ENCODE measurements around the gene BBS1.

DNA sequence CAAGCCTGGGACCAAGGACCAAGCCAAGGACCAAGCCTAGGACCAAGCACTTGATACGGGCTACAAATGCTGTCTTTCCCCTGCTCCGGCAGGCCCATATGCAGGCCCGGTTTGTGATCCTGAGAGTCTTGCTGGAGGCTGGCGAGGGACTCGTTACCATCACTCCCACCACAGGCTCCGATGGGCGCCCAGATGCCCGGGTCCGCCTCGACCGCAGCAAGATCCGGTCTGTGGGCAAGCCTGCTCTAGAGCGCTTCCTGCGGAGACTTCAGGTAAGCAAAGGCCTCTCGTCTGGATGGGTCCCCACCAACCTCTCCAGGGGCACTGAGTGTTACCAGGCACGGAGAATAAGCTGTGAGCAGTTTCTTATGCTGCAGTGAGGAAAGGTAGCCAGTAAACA lies 13.2 kb upstream of the BBS1 start:
- TF ChIP-seq, protein P1, sequence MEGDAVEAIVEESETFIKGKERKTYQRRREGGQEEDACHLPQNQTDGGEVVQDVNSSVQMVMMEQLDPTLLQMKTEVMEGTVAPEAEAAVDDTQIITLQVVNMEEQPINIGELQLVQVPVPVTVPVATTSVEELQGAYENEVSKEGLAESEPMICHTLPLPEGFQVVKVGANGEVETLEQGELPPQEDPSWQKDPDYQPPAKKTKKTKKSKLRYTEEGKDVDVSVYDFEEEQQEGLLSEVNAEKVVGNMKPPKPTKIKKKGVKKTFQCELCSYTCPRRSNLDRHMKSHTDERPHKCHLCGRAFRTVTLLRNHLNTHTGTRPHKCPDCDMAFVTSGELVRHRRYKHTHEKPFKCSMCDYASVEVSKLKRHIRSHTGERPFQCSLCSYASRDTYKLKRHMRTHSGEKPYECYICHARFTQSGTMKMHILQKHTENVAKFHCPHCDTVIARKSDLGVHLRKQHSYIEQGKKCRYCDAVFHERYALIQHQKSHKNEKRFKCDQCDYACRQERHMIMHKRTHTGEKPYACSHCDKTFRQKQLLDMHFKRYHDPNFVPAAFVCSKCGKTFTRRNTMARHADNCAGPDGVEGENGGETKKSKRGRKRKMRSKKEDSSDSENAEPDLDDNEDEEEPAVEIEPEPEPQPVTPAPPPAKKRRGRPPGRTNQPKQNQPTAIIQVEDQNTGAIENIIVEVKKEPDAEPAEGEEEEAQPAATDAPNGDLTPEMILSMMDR (IDR thresholded peaks at IDR 0.05): no peak
- no peak for TF ChIP-seq POLR2A (IDR thresholded peaks at IDR 0.05)
- no peak for TF ChIP-seq POLR2AphosphoS5 (IDR thresholded peaks at IDR 0.05)

Measured in breast epithelium (tissue), 3 donors.